Measurements from ENCODE around the gene RAF1.
"Not testable (repeated sequence)": the region's sequence is repeated elsewhere in the genome, so short reads cannot be mapped to it uniquely, and the experiment has no call there.

RAF1 gene

DNA sequence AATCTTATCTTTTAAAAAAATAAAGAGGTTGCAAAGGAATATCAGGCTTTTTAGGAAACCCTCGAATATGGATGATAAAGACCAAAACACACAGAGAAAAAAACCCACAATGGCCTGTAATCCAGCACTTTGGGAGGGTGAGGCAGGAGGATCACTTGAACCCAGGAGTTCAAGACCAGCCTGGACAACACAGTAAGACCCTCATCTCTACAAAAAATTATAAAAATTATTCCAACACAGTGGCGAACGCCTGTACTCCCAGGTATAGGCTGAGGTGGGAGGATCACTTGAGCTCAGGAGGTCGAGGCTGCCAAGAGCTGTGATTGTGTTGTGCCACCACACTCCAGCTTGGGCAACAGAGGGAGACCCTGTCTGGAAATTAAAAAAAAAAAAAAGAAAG, 30.8 kb downstream of the RAF1 start:
- H3K4me1 ChIP-seq: peaks cover 0 to 57% (median 28%) of the 10 kb centered on the region in 4 donors
- DNase-seq: no peak
- TF ChIP-seq, protein P1, sequence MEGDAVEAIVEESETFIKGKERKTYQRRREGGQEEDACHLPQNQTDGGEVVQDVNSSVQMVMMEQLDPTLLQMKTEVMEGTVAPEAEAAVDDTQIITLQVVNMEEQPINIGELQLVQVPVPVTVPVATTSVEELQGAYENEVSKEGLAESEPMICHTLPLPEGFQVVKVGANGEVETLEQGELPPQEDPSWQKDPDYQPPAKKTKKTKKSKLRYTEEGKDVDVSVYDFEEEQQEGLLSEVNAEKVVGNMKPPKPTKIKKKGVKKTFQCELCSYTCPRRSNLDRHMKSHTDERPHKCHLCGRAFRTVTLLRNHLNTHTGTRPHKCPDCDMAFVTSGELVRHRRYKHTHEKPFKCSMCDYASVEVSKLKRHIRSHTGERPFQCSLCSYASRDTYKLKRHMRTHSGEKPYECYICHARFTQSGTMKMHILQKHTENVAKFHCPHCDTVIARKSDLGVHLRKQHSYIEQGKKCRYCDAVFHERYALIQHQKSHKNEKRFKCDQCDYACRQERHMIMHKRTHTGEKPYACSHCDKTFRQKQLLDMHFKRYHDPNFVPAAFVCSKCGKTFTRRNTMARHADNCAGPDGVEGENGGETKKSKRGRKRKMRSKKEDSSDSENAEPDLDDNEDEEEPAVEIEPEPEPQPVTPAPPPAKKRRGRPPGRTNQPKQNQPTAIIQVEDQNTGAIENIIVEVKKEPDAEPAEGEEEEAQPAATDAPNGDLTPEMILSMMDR (IDR thresholded peaks at IDR 0.05): no peak
- no peak overlapping the region for H3K4me3 ChIP-seq
- no peaks in the 10 kb centered on the region for H3K27me3 ChIP-seq
- no peaks in the 10 kb centered on the region for H3K9me3 ChIP-seq
- no peak overlapping the region for H3K27ac ChIP-seq
- H3K36me3 ChIP-seq: no peaks in the 10 kb centered on the region
- intact Hi-C loops (cut with DNase I; ENCODE audit: low total_unique reads): no loop called here

DNA sequence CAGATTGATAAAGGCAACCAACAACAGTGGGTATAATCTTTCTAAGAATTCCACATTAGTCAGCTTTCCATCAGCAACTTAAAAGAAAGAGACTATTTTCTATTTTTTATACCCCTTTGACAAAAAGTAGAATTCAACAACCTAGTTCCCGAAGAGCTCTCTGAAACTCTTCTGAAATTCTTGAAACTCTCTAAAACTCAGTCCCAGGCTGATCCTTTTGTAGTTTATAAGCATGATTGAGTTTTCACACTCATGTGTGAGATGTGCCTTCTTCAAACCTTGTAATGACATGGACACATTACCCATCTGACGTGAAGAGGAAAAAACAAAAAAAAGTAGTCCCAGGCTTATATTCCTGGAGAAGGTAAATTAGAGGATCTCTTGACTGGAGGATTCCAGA, 31.4 kb downstream of the RAF1 start:
- no peak for DNase-seq
- Histone ChIP-seq H3K36me3 (no peaks in the 10 kb centered on the region), H3K27ac (no peak overlapping the region), H3K4me3 (no peak overlapping the region), H3K27me3 (no peaks in the 10 kb centered on the region), H3K9me3 (no peaks in the 10 kb centered on the region), H3K4me1 (peaks cover 0 to 57% (median 29%) of the 10 kb centered on the region in 4 donors)
- TF ChIP-seq, protein P1 (IDR thresholded peaks at IDR 0.05): no peak
- intact Hi-C loops (cut with DNase I; ENCODE audit: low total_unique reads): no loop called here

DNA sequence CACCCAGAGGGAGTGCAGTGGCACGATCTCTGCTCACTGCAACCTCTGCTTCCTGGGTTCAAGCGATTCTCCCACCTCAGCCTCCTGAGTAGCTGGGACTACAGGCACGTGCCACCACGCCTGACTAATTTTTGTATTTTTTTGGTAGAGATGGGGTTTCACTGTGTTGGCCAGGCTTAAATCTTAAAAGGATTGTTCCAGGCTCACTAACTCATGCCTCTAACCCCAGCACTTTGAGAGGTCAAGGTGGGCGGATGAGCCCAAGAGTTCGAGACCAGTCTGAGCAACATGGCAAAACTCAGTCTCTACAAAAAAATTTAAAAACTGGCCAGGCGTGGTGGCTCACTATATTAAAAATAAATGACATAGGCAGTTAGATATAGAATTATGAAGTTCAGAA, 33.1 kb downstream of the RAF1 start:
- H3K9me3 ChIP-seq; DNase-seq; intact Hi-C loops (cut with DNase I; ENCODE audit: low total_unique reads); H3K27ac ChIP-seq; H3K27me3 ChIP-seq; H3K36me3 ChIP-seq; H3K4me3 ChIP-seq: not testable (repeated sequence)
- H3K4me1 ChIP-seq: peaks cover 0 to 70% (median 32%) of the 10 kb centered on the region in 4 donors

DNA sequence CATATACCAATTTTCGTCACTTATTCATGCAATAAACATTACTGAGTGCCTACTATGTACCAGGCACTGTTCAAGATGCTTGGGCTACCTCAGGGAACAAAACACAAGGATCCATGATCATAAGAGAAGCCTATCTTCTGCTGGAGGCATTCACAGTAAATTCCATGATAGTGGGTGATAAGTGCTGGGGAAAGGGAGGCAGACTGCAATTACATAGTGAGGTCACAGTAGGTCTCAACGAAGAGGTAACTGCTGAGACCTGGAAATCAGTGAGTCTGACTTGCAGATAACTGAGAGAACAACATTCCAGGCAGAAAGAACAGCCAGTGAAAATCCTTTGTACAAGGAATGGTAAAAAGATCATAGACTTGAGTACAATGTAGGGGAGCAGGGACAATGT, 33.6 kb downstream of the RAF1 start:
- TF ChIP-seq, protein P1 (IDR thresholded peaks at IDR 0.05): no peak
- peaks cover 0 to 75% (median 35%) of the 10 kb centered on the region in 4 donors for H3K4me1 ChIP-seq
- no peak overlapping the region for H3K4me3 ChIP-seq
- H3K27me3 ChIP-seq: no peaks in the 10 kb centered on the region
- no peaks in the 10 kb centered on the region for H3K36me3 ChIP-seq
- H3K27ac ChIP-seq: peak overlapping the region in 1 of 2 donors; percentile 11
- intact Hi-C loops (cut with DNase I; ENCODE audit: low total_unique reads): no loop called here
- no peaks in the 10 kb centered on the region for H3K9me3 ChIP-seq
- DNase-seq: no peak

DNA sequence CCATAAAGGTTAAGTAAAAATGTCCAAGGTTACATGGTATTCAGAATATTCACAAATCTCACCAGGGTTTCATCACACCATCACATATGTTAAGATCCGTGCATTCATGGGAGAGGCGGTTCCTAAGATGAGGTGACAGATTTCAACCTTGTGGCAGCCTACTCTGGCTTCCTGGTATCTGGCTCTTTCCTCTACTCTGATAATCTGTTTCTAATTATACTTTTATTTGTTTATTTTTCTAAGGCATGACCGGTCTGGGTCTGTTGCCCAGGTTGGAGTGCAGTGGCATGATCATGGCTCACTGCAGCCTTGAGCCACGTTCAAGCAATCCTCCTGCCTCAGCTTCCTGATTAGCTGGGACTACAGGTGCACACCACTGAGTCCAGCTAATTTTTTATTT, 34.4 kb downstream of the RAF1 start:
- TF ChIP-seq, protein P1 (IDR thresholded peaks at IDR 0.05): no peak
- no peak overlapping the region for H3K4me3 ChIP-seq
- no peaks in the 10 kb centered on the region for H3K9me3 ChIP-seq
- no peaks in the 10 kb centered on the region for H3K27me3 ChIP-seq
- H3K4me1 ChIP-seq: peaks cover 0 to 80% (median 38%) of the 10 kb centered on the region in 4 donors
- intact Hi-C loops (cut with DNase I; ENCODE audit: low total_unique reads): no loop called here
- peak in 1 of 2 donors; percentile 25 for DNase-seq
- no peaks in the 10 kb centered on the region for H3K36me3 ChIP-seq
- H3K27ac ChIP-seq: peak overlapping the region; percentile 11 to 37

DNA sequence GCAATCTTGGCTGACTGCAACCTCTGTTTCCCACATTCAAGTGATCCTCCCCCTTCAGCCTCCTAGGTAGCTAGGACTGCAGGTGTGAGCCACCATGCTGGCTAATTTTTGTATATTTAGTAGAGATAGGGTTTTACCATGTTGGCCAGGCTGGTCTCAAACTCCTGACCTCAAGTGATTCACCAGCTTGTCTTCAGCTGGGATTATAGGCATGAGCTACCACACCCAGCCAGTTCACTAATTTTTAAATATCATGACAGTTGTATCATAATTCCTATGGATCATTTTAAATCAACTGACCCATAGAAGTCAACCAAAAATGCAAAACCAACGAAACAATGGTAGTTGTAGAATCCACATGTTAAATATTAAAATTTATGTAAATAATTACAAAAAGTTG, 35.1 kb downstream of the RAF1 start:
- TF ChIP-seq, protein P1 (IDR thresholded peaks at IDR 0.05): no peak
- Histone ChIP-seq H3K4me3 (no peak overlapping the region), H3K27ac (peak overlapping the region in 1 of 2 donors; percentile 11), H3K36me3 (no peaks in the 10 kb centered on the region), H3K9me3 (no peaks in the 10 kb centered on the region), H3K27me3 (no peaks in the 10 kb centered on the region), H3K4me1 (peaks cover 0 to 84% (median 38%) of the 10 kb centered on the region in 4 donors)
- intact Hi-C loops (cut with DNase I; ENCODE audit: low total_unique reads): no loop called here
- no peak for DNase-seq

Data from tibial artery (tissue), 4 donors.